HG03457 (cell line): ENCODE results near the gene DNAJC30.

Source experiments
- ATAC-seq: cut with Tn5 transposase; IDR thresholded peaks from one replicate; pipeline ENCODE4 v1.9.1; 2021; ENCODE audit warnings: moderate number of reproducible peaks; ENCODE audit not compliant: unreplicated experiment

Gene DNAJC30

DNA sequence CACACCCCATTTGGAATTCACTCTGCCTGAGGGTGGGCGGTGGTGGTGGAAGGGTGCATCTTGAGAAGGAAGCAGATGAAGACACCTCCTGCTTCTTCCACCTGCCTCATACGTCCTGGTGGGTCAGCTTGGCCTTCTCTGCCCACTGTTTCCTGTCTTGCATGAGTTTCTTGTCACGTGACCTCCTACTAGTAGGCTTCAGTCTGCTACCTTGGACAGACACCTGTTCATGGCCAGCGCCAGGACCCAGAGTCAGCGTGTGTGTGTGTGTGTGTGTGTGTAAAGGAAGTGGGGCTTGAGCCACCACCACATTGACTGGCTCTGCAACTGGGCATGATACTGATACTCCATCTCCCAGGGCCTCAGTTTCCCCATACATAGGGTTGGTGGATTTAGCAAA lies 32.7 kb downstream of the DNAJC30 start:
- no peak for ATAC-seq

- ATAC-seq = no peak
Measured at GRCh38 chr7:73649576-73649975, 33.7 kb downstream of the DNAJC30 start.

DNA sequence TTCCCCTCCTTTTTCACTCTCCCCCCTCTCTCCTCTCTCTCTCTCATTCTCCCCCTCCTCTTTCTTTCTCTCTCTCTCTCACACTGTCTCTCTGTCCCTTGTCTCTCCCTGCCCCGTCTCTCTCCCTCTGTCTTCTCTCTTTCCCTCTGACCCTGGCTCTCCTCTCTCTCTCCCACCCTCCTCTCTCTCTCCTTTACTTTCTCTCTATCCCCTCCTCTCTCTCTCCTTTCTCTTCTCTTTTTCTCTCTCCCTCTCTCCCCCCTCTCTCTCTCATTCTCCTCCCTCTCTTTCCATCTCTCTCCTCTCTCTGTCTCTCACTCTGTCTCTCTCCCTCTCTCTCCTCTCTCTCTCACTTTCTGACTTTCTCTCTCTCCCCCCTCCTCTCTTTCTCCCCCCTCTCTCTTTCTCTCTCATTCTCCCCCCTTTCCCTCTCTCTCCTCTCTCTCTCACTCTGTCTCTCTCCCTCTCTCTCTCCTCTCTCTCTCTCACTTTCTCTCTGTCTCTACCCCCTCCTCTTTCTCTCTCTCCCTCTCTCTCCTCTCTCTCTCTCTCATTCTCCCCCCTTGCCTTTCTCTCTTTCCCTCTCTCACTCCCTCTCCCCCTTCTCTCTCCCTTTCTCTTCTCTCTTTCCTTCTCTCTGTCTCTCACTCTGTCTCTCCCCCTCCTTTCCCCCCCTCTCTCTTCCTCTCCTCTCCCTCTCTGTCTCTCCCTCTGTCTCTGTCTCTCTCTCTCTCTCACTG lies 34.5 kb downstream of the DNAJC30 start:
- ATAC-seq = no peak

- no peak for ATAC-seq
Measured at GRCh38 chr7:73647725-73648592, 35.3 kb downstream of the DNAJC30 start.

DNA sequence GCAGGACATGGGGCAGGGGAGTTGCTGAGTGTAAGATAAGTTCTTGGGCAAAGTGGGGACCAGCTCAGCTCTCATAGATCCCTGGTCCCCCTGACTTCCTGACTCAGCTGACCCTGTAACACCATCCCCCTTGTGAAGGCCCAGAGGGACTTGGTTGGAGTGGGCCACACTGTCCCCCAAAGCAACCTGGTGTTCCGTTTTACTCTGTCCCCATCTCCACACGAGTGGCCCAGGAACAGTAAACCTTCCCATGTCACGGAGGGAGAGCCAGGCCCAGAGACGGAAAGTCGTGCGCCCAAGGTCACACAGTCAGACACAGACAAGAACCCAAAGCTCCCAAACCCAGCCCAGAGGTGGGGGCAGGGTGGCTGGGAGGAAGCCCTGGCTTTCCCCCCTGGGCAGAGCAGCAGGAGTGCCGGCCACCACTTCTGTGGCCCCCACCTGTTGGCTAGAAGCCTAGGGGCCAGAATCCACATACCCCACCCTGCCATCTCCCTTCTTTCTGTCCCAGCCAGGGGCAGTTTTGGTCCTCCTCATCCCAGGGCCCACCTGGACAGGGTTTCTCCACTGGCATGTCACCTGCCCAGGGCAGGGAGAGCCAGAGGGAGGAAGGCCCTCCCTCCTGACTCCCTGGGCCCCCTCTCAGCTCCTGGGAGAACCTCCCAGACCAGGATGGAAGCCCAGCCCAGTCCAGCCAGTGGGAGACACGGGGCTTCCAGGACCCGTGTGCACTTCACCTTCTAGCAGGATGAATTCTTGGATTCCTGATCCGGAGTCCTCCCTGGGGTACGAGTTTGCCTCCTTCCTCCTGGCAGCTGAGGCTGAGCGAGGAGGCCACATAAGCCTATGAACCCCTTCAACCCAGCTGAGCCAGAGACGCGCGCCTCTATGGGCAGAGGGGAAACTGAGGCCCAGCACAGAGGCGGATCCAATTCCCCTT lies 36.2 kb downstream of the DNAJC30 start:
- no peak for ATAC-seq

DNA sequence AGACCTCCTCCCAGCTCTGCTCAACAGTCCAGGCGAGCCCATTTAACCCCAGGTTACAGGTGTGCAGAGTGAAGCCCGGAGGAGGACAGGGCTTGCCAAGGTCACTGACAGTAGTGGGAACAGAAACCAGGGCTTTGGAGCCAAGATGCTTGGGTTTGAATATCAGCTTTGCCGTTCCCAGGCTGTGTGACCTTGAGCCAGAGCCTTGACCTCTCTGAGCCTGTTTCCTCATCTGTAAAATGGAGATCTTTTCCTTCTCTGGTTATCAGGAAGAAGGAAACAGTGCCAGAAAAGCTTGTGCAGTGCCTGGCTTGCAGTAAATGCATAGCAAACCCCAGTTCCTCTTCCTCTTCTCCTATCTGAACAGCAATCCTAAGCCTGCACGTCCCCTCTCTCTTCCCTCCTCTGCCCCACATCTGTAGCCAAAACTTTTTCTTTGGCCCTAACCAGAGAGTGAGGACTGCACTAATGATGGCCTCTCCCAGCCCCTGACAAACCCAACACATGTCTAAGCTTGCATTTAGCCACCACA lies 37.5 kb downstream of the DNAJC30 start:
- no peak for ATAC-seq

GRCh38 chr7:73644688-73645286 lies 38.5 kb downstream of the DNAJC30 start:
- no peak for ATAC-seq

DNA sequence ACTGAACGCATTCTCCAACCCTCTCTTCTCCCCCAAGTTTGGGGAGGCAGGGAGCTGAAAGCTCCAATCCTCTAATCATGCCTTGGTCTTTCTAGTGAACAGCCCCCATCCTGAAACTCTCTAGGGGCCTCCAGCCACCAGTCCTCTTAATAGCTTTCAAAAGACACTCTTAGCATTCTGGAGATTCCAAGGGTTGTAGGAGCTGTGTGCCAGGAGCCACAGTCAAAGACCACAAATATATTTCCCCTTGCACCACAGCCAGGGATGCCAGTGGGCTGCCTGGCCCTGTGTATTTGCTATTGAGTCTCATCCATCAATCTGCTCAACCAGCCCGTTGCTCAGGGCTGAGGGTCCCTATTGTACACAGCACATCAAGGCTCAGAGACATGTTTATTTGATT lies 40.4 kb downstream of the DNAJC30 start:
- no peak for ATAC-seq

- no peak for ATAC-seq
Measured at GRCh38 chr7:73638911-73639310, 44.3 kb downstream of the DNAJC30 start.

DNA sequence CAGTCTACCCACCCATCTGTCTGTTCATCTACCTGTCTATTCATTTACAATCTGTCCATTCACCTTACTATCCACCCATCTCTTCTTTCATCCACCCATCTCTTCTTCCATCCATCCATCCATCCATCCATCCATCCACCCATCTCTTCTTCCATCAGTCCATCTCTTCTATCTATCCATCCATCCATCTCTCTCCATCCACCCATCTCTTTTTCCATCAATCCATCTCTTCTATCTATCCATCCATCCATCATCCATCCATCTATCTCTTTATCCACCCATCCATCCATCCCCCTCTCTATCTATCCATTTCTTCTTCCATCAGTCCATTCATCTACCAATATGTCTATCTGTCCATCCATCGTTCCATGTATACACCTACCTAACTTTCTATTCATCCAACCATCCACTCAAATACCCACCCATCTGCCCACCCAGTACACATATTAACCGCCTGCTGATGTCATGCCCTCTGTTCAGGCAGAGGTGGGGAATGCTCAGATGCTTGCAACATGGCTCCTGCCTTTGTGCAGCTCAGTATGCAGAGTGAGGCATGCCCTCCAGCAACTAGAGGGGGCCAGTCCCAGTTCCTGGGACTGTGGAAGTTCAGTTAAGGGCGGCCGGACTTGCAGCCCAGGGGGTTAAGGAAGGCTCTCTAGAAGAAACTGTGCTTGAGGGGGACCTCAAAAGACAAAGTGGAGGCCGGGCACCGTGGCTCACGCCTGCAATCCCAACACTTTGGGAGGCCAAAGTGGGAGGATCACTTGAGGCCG lies 47.6 kb downstream of the DNAJC30 start:
- ATAC-seq = no peak

DNA sequence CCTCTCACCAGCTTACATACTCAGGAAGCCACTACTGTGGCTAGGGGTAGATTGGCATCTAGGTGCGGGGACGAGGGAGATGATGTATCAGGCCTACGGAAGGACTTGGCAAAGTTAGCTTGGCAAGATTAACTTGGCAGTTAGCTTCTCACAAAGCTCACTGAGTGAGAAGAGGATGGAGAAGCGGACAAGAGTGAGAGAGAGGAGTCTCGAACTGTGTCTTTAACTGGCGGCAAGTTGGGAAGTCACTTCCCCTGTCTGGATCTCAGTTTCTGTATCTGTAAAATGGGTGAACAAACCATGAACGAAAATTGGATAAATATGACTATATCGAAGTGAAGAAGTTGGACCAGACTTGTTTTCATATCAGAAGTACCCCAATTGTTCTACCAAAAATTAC lies 49.4 kb downstream of the DNAJC30 start:
- ATAC-seq = no peak

DNA sequence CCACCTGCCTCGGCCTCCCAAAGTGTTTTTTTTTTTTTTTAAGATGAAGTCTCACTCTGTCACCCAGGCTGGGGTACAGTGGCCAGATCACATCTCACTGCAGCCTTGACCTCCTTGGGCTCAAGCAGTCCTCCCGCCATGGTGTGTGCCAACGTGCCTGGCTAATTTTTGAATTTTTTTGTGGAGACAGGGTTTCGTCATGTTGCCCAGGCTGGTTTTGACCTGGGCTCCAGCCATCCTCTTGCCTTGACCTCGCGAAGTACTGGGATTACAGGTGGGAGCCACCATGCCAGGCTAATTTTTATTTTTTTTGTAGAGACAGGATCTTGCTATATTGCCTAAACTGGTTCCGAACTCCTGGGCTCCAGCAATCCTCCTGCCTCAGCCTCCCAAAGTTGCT lies 49.9 kb downstream of the DNAJC30 start:
- no peak for ATAC-seq

DNA sequence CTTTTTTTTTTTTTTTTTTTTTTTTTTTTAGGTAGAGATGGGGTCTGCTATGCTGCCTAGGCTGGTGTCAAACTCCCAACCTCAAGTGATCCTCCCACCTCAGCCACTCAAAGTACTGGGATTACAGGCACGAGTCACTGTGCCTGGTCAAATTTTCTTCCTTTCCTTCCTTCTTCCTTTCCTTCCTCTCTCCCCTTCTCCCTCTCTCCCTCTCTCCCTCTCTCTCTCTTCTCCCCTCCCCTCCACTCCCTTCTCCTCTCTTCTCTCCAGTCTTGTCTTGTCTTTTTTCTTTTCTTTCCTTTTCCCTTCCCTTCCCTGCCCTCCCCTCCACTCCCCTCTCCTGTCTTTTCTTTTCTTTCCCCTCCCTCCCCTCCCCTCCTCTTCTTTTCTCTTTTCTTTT lies 51.7 kb downstream of the DNAJC30 start:
- ATAC-seq = no peak
